ENCODE results near the gene CREB5. TPM values are rescaled to one million over a fixed set of nuclear protein-coding genes. Genes with fewer than 3 reads are reported as not detected.

Gene CREB5
- total RNA-seq, 4 donors from 2014 or later = 0.88 to 31.4 (median 15.9) TPM

GRCh38 chr7:28599411-28599810 lies 187.1 kb downstream of the CREB5 start:
- H3K4me3 ChIP-seq = no peak overlapping the region
- TF ChIP-seq CTCF (IDR thresholded peaks at IDR 0.05) (no peak), POLR2A (IDR thresholded peaks at IDR 0.05) (no peak)

GRCh38 chr7:28602282-28602681 lies 190.0 kb downstream of the CREB5 start:
- TF ChIP-seq POLR2A (IDR thresholded peaks at IDR 0.05) (no peak), CTCF (IDR thresholded peaks at IDR 0.05) (no peak)
- DNase-seq = no peak
- no peaks in the 10 kb centered on the region for H3K27me3 ChIP-seq
- no peaks in the 10 kb centered on the region for H3K36me3 ChIP-seq
- H3K4me1 ChIP-seq = no peaks in the 10 kb centered on the region
- H3K4me3 ChIP-seq = no peak overlapping the region
- no peak overlapping the region for H3K27ac ChIP-seq
- H3K9me3 ChIP-seq = no peaks in the 10 kb centered on the region

More at GRCh38 chr7:28599411-28599810, 187.1 kb downstream of the CREB5 start:
- H3K27ac ChIP-seq = no peak overlapping the region
- DNase-seq = no peak
- no peaks in the 10 kb centered on the region for H3K27me3 ChIP-seq
- H3K9me3 ChIP-seq = no peaks in the 10 kb centered on the region
- H3K4me1 ChIP-seq = no peaks in the 10 kb centered on the region
- H3K36me3 ChIP-seq = no peaks in the 10 kb centered on the region

GRCh38 chr7:28605427-28606085 lies 193.2 kb downstream of the CREB5 start:
- DNase-seq = no peak
- Histone ChIP-seq H3K27me3 (no peaks in the 10 kb centered on the region), H3K36me3 (no peaks in the 10 kb centered on the region), H3K9me3 (no peaks in the 10 kb centered on the region), H3K27ac (no peak overlapping the region), H3K4me1 (no peaks in the 10 kb centered on the region), H3K4me3 (no peak overlapping the region)
- TF ChIP-seq CTCF (IDR thresholded peaks at IDR 0.05) (no peak), POLR2A (IDR thresholded peaks at IDR 0.05) (no peak)

GRCh38 chr7:28606421-28606820 lies 194.1 kb downstream of the CREB5 start:
- DNase-seq = no peak
- Histone ChIP-seq H3K27me3 (no peaks in the 10 kb centered on the region), H3K4me1 (no peaks in the 10 kb centered on the region), H3K36me3 (no peaks in the 10 kb centered on the region), H3K4me3 (no peak overlapping the region), H3K9me3 (no peaks in the 10 kb centered on the region), H3K27ac (no peak overlapping the region)
- no peak for TF ChIP-seq POLR2A (IDR thresholded peaks at IDR 0.05)
- TF ChIP-seq CTCF (IDR thresholded peaks at IDR 0.05) = no peak

GRCh38 chr7:28607855-28608193 lies 195.5 kb downstream of the CREB5 start:
- H3K4me1 ChIP-seq = no peaks in the 10 kb centered on the region
- no peaks in the 10 kb centered on the region for H3K36me3 ChIP-seq
- no peaks in the 10 kb centered on the region for H3K9me3 ChIP-seq
- H3K4me3 ChIP-seq = no peak overlapping the region
- DNase-seq = no peak
- TF ChIP-seq POLR2A (IDR thresholded peaks at IDR 0.05) (no peak), CTCF (IDR thresholded peaks at IDR 0.05) (peak in 2 of 6 experiments; percentile 2 to 40)
- no peaks in the 10 kb centered on the region for H3K27me3 ChIP-seq
- peak overlapping the region in 2 of 4 donors; percentile 17 to 25 for H3K27ac ChIP-seq
